ENCODE measurements around the gene CFAP54.

DNA sequence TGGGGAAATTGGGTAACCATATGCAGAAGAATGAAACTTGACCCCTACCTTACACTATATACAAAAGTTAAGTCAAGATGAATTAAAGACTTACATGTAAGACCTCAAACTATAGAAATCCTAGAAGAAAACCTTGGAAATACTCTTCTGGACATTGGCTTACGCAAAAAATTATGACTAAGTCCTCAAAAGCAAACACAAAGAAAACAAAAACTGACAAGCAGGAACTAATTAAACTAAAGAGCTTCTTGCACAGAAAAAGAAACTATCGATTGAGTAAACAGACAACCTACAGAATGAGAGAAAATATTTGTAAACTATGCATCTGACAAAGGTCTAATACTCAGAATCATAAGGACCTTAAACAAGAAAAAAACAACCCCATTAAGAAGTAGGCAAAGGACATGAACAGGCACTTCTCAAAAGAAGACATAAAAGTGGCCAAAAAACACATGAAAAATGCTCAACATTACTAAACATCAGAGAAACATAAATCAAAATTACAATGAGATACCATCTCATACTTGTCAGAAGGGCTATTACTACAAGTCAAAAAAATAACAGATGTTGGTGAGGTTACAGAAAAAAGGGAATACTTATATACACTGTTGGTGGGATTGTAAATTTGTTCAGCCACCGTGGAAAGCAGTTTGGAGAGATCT is 37.0 kb upstream of the CFAP54 start:
- TF ChIP-seq, protein P1, sequence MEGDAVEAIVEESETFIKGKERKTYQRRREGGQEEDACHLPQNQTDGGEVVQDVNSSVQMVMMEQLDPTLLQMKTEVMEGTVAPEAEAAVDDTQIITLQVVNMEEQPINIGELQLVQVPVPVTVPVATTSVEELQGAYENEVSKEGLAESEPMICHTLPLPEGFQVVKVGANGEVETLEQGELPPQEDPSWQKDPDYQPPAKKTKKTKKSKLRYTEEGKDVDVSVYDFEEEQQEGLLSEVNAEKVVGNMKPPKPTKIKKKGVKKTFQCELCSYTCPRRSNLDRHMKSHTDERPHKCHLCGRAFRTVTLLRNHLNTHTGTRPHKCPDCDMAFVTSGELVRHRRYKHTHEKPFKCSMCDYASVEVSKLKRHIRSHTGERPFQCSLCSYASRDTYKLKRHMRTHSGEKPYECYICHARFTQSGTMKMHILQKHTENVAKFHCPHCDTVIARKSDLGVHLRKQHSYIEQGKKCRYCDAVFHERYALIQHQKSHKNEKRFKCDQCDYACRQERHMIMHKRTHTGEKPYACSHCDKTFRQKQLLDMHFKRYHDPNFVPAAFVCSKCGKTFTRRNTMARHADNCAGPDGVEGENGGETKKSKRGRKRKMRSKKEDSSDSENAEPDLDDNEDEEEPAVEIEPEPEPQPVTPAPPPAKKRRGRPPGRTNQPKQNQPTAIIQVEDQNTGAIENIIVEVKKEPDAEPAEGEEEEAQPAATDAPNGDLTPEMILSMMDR (conservative IDR thresholded peaks at IDR 0.05 in 1 of 2, IDR thresholded peaks at IDR 0.05 in 1 of 2; ENCODE audit: low read depth in 1 of 2, low read length in 2 of 2), result no peak
- TF ChIP-seq EZH2 (IDR thresholded peaks at IDR 0.05; ENCODE audit: low read length, missing control alignments), result no peak

Data from fibroblast of lung (primary cell).